Spleen (tissue), 11 donors: Measurements from ENCODE around the gene CROT. TPM values are rescaled to one million over a fixed set of nuclear protein-coding genes. Genes with fewer than 3 reads are reported as not detected.

Experiments
- DNase-seq: peaks from one replicate; pipeline ENCODE4 v3.0.0-alpha.2; 2020
- H3K27ac ChIP-seq, 8 donors: fragments of 200-600 bp; sonication (generic) in 7 of 8; 1 replicate in 4 of 8; 2 replicates in 4 of 8; pipeline versions ENCODE4 v1.5.0 to v1.8.0; 2016 to 2021; ENCODE audit warnings: inconsistent platforms in 4 of 8, mild to moderate bottlenecking in 4 of 8, moderate library complexity in 1 of 8
- H3K27me3 ChIP-seq, 7 donors: fragments of 200-600 bp; sonication (generic) in 6 of 7; replicated peaks in 1 of 7; 1 replicate in 4 of 7; 2 replicates in 3 of 7; pipeline versions ENCODE4 v1.5.0 to v1.8.0; 2016 to 2021; ENCODE audit warnings: inconsistent platforms in 3 of 7, mild to moderate bottlenecking in 1 of 7
- H3K36me3 ChIP-seq, 6 donors: fragments of 200-600 bp; sonication (generic) in 5 of 6; 1 replicate in 4 of 6; 2 replicates in 2 of 6; pipeline versions ENCODE4 v1.5.0 to v1.8.0; 2016 to 2021; ENCODE audit warnings: inconsistent platforms in 2 of 6
- H3K4me1 ChIP-seq, 6 donors: fragments of 200-600 bp; sonication (generic) in 5 of 6; 1 replicate in 3 of 6; 2 replicates in 3 of 6; pipeline versions ENCODE4 v1.5.0 to v1.8.0; 2016 to 2021; ENCODE audit warnings: inconsistent platforms in 3 of 6
- H3K4me3 ChIP-seq, 8 donors: fragments of 200-600 bp; sonication (generic) in 7 of 8; 1 replicate in 4 of 8; 2 replicates in 4 of 8; pipeline versions ENCODE4 v1.5.0 to v1.8.0; 2016 to 2021; ENCODE audit warnings: inconsistent platforms in 4 of 8, mild to moderate bottlenecking in 4 of 8, moderate library complexity in 2 of 8
- H3K9me3 ChIP-seq, 8 donors: fragments of 200-600 bp; sonication (generic) in 7 of 8; 1 replicate in 4 of 8; 2 replicates in 4 of 8; pipeline versions ENCODE4 v1.5.0 to v1.8.0; 2016 to 2021; ENCODE audit warnings: inconsistent platforms in 4 of 8
- POLR2A ChIP-seq, 3 donors: fragments of 450-650 bp; IDR thresholded peaks; one replicate each; pipeline ENCODE4 v1.5.1; 2017; ENCODE audit warnings: antibody characterized with exemption in 3 of 3, mild to moderate bottlenecking in 1 of 3
- POLR2AphosphoS5 ChIP-seq, 3 donors: sonication (generic); formaldehyde crosslinking; IDR thresholded peaks; one replicate each; pipeline ENCODE4 v1.5.1; 2017; ENCODE audit warnings: antibody characterized with exemption in 3 of 3
- WGBS, 5 donors: extraction: QIAGEN DNeasy Blood & Tissue Kit in 3 of 5; methylation state at CpG; one replicate each; pipeline versions ENCODE4 v1.1.5 to v1.1.7; 2013 to 2018; 5-methylcytosine and 5-hydroxymethylcytosine counted together
- intact Hi-C: fragments of 100-400 bp; cut with DNase I; formaldehyde crosslinking; loops from one replicate; pipeline ENCODE4 v1.15.0; 2023; ENCODE audit warnings: low total_unique reads
- polyA plus RNA-seq, 3 donors: library from polyadenylated mRNA; stranded (reverse); fragments of 200-250 nt; gene quantifications; one replicate each; pipeline ENCODE4 v1.2.1, GENCODE V29; 2013
- total RNA-seq, 7 donors: library from RNA; depleted of rRNA in 3 of 7; stranded (reverse); fragments of >200 nt in 3 of 7; fragmentation: NEBNext Ultra II Directional in 4 of 7; extraction: Animal tissue kit (Norgen Biotek cat#: 25700) in 4 of 7; gene quantifications; one replicate each; pipeline versions ENCODE4 v1.1.0 to v1.2.1, GENCODE V29; 2016 to 2021
- TF ChIP-seq, protein P1 (sequence below), 11 experiments: fragments of 200-600 bp in 7 of 11; fragments of 450-650 bp in 4 of 11; sonication (generic) in 4 of 11; IDR thresholded peaks in 8 of 11; conservative IDR thresholded peaks in 3 of 11; 1 replicate in 7 of 11; 2 replicates in 4 of 11; pipeline versions ENCODE4 v1.4.0 to v1.8.0; 2016 to 2021; ENCODE audit warnings: antibody characterized with exemption in 11 of 11, inconsistent platforms in 4 of 11, mild to moderate bottlenecking in 1 of 11
- donor health status: healthy with polysubstance abuse.
- donor health status: DM: no; HTN: no; CAD: no; lungs with moderate emphysema.
- donor health status: DM: no; HTN: no; CAD: no.
- donor health status: Bipolar disorder and iron deficiency.
- donor health status: healthy.
- donor health status: DM: no; HTN: no; CAD: no.
- donor health status: DM: yes; HTN: yes; CAD: no.

CROT gene
- total and polyA plus RNA-seq, 10 donors = 4.2 to 21.1 (median 11.0) TPM

DNA sequence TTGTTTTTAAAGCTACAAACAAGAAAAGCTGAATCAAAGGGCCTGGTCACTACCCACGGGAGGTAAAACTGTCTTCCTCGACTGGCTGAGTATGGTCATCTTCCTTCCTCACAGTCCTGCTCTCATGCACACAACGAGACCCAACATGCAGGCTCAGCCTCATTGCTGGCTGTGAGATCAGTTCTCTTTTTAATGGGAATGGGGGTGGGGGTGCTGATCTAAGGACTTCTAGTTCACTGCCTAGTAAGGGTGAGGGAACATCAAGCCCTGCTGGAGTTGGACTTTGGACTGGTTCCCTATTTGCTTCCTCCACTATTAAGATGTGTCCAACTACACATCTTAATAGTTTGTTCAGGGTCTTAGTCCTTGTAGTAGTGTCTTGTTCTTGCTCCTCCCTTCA lies 81.8 kb downstream of the CROT start:
- WGBS, 5 donors = 65 to 93% (median 80%) methylated on average over 3 of the region's 3 CpGs

DNA sequence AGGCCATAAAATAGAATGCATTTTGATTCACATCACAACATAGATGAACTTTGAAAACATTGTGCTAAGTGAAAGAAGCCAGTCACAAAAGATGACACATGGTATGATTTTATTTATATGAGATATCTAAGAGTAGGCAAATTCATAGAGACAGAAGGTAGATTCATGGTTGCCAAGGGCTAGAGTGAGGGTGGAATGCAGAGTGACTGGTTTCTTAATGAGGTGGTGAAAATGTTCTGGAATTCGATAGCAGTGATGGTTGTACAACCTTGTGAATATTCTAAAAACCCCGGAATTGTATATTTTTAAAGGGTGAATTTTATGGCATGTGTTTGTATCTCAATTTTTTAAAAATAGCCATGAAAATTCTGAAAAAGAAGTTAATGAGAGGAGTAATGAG lies 87.1 kb downstream of the CROT start:
- Histone ChIP-seq H3K9me3 (no peaks in the 10 kb centered on the region), H3K4me1 (no peaks in the 10 kb centered on the region), H3K4me3 (no peak overlapping the region), H3K36me3 (peaks cover 0 to 57% (median 0%) of the 10 kb centered on the region in 6 donors), H3K27ac (no peak overlapping the region), H3K27me3 (no peaks in the 10 kb centered on the region)
- no peak for DNase-seq
- 82 to 94% (median 86%) methylated on average over 2 of the region's 2 CpGs for WGBS, 5 donors
- TF ChIP-seq, protein P1, sequence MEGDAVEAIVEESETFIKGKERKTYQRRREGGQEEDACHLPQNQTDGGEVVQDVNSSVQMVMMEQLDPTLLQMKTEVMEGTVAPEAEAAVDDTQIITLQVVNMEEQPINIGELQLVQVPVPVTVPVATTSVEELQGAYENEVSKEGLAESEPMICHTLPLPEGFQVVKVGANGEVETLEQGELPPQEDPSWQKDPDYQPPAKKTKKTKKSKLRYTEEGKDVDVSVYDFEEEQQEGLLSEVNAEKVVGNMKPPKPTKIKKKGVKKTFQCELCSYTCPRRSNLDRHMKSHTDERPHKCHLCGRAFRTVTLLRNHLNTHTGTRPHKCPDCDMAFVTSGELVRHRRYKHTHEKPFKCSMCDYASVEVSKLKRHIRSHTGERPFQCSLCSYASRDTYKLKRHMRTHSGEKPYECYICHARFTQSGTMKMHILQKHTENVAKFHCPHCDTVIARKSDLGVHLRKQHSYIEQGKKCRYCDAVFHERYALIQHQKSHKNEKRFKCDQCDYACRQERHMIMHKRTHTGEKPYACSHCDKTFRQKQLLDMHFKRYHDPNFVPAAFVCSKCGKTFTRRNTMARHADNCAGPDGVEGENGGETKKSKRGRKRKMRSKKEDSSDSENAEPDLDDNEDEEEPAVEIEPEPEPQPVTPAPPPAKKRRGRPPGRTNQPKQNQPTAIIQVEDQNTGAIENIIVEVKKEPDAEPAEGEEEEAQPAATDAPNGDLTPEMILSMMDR (IDR thresholded peaks at IDR 0.05 in 8 of 11, conservative IDR thresholded peaks at IDR 0.05 in 3 of 11) = no peak
- no peak for TF ChIP-seq POLR2AphosphoS5 (IDR thresholded peaks at IDR 0.05)
- no peak for TF ChIP-seq POLR2A (IDR thresholded peaks at IDR 0.05)
- intact Hi-C loops = no loop called here

More for the DNA sequence above, 81.8 kb downstream of the CROT start:
- intact Hi-C loops = no loop called here
- Histone ChIP-seq H3K27ac (no peak overlapping the region), H3K4me3 (no peak overlapping the region), H3K36me3 (peaks cover 0 to 63% (median 0%) of the 10 kb centered on the region in 6 donors), H3K27me3 (no peaks in the 10 kb centered on the region), H3K4me1 (no peaks in the 10 kb centered on the region), H3K9me3 (no peaks in the 10 kb centered on the region)
- DNase-seq = no peak
- TF ChIP-seq, protein P1 (IDR thresholded peaks at IDR 0.05 in 8 of 11, conservative IDR thresholded peaks at IDR 0.05 in 3 of 11) = no peak
- TF ChIP-seq POLR2AphosphoS5 (IDR thresholded peaks at IDR 0.05) (no peak), POLR2A (IDR thresholded peaks at IDR 0.05) (no peak)

DNA sequence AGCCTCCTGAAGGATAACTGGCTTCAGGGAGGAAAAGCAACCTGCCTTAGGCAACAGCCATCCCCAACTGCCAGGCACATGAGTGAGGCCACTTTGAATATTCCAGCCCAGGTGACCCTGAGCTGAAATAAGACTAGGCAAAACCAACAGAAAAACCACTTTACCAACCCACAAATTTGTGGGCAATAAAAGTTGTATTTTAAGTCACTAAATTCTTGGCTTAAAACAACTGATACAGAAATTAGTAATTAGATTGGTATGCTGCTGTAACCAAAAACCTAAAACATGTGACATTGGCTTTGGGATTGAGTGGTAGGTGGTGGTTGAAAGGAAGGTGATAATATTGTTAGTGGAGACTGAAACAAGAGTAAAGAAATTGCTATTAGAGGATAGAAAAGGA lies 90.1 kb downstream of the CROT start:
- TF ChIP-seq POLR2AphosphoS5 (IDR thresholded peaks at IDR 0.05) (no peak), POLR2A (IDR thresholded peaks at IDR 0.05) (no peak)
- TF ChIP-seq, protein P1 (IDR thresholded peaks at IDR 0.05 in 8 of 11, conservative IDR thresholded peaks at IDR 0.05 in 3 of 11) = no peak
- DNase-seq = no peak
- H3K9me3 ChIP-seq = no peaks in the 10 kb centered on the region

DNA sequence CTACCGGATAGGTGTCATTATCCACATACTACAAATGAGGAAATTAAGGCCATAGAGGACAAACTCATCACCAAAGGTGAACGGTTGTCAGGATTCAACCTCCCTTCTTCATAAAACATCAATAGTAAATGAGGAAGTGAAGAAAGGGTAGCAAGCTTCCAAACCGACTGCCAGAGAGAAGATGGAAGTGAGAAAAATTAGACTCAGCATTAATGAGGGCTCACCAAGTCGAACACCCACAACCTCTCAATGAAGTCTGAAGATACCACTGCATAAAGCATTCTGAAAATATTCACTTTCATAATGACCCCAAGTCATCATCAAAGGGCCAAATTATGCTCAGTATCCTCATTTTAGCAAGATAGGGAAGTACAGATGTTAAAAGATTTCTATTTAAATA lies 100.4 kb downstream of the CROT start:
- H3K4me1 ChIP-seq = peaks cover 0 to 9% (median 0%) of the 10 kb centered on the region in 6 donors
- WGBS, 5 donors = 38 to 65% (median 55%) methylated on average over 4 of the region's 4 CpGs
- H3K27ac ChIP-seq = no peak overlapping the region
- no peaks in the 10 kb centered on the region for H3K27me3 ChIP-seq
- peaks cover 0 to 51% (median 0%) of the 10 kb centered on the region in 6 donors for H3K36me3 ChIP-seq
- H3K4me3 ChIP-seq = no peak overlapping the region
- TF ChIP-seq, protein P1 (IDR thresholded peaks at IDR 0.05 in 8 of 11, conservative IDR thresholded peaks at IDR 0.05 in 3 of 11) = no peak
- TF ChIP-seq POLR2AphosphoS5 (IDR thresholded peaks at IDR 0.05) = no peak
- TF ChIP-seq POLR2A (IDR thresholded peaks at IDR 0.05) = no peak
- H3K9me3 ChIP-seq = no peaks in the 10 kb centered on the region
- DNase-seq = no peak
- intact Hi-C loops = no loop called here

More for the DNA sequence above, 90.1 kb downstream of the CROT start:
- no peaks in the 10 kb centered on the region for H3K4me1 ChIP-seq
- intact Hi-C loops = no loop called here
- H3K4me3 ChIP-seq = no peak overlapping the region
- no peak overlapping the region for H3K27ac ChIP-seq
- H3K27me3 ChIP-seq = no peaks in the 10 kb centered on the region
- peaks cover 0 to 75% (median 5%) of the 10 kb centered on the region in 6 donors for H3K36me3 ChIP-seq
